HG03354 (cell line): ENCODE measurements around the gene FBXO2.

Source experiments
- ATAC-seq: cut with Tn5 transposase; IDR thresholded peaks from one replicate; pipeline ENCODE4 v1.9.1; 2021; ENCODE audit warnings: mild to moderate bottlenecking; ENCODE audit not compliant: unreplicated experiment, poor library complexity, severe bottlenecking

FBXO2 gene

GRCh38 chr1:11684070-11684469 lies 29.8 kb upstream of the FBXO2 start:
- no peak for ATAC-seq

DNA sequence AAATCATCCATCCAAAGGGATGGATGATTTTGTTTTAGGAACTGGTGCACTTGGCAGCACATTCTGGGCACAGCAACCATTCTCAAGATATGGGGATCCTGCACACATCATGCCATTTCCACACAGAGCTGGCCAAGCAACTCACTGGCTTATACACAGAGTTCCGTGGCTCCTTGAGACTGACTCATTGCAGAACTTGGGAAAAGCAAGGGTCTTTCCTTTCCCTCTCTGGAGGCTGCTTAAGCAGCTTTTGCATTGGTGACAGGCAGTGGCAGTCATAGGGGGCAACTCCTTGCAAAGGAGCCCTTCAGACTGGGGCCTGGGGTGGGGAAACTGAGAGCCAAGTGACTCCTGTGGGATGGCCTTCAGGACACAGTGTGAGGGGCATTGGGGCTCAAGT lies 28.6 kb upstream of the FBXO2 start:
- ATAC-seq: no peak

GRCh38 chr1:11682287-11682771 lies 28.1 kb upstream of the FBXO2 start:
- no peak for ATAC-seq

DNA sequence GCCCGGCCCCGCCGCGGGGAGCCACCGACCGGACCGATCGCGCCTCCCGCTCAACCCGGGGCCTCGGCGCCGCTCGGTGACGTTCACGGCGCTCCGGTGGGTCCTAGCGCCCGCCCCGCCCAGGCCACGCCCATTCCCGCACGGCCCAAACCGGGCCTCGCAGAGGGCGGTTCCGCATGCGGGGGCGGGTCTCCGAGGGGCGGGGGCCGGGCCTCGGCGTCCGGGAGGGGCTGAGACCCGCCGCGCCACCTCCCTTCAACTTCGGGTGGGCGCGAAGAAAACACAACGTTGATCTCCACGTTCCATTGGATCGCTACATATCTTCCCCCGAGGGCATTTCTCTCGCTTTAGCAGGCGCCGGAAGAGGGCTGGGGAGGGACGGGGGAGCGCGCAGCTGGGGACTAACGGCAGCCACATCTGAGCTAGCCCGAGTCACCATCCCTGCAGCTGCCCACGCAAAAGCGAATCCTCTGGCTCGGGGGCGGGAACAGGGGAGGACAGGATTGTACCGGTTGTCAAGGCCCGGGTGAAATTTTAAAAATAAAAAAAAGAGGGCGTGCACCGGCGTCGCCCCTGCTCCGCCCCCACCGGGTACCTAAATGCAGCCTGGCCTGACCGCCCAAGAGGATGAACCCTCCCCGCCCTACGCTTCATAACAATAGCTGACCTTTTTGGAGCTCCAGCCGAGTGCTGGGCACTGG lies 27.0 kb upstream of the FBXO2 start, which contains the start of gene MAD2L2:
MAD2L2 (minus strand) TSS at position 78 of the 701 bp plus-strand sequence. CDS start 547 bp downstream, outside the sequence.
- ATAC-seq: peak; percentile 87

DNA sequence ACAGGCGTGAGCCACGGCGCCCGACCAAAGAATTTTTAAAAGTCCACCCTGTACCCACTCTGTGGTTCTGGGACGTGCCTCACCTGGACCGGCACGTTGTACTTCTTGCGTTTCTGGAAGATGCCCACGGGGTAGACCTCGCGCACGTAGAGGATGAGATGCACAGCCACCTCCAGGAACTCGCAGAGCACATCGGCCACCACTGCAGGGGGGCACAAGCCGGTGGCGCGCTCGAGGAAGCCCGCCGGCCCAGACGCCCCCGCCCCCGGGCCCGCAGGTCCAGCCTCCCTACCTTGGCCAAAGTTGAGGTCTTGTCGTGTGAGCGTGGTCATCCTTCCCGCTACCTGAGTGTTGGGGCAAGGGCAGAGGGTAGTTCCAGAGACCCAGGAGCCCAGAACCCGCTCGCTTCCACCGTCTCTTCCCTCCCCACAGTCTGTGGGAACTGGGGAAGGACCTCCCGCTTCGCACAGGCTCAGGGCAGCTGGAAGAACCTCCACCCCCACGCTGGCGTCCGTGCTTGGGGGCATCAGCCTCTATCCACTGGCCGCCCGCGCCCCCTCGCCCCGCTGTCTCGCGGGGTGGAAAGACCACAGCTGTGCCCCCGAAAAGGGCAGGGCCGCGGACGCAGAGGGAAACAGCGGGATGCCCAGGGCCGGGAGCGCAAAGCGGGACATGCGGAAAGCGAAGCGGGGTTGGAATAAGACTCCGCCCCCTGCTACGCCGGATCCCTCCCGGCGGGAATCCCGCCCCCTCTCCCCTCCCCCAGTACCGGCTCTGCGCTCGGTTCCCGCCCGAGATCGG lies 26.2 kb upstream of the FBXO2 start:
- peak; percentile 29 for ATAC-seq

DNA sequence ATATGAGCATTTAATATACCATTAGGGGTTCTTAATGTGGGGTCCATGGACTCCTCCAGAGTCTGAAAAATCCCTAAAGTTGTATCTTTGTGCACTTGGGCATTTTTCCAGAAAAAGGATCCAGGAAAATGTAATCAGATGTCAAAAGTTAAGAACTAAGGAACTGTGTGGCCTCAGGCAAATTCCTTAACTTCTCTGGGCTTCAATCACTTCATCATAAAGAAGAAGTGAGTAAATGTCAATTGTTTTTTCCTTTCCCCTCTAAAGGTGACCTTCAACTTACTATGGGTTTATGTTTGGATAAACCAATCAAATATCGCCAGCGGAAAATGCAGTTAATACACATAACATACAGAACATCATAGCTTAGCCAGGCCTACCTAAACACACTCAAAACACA lies 24.2 kb upstream of the FBXO2 start:
- ATAC-seq: no peak

GRCh38 chr1:11676386-11677103 lies 22.3 kb upstream of the FBXO2 start:
- ATAC-seq: no peak

- ATAC-seq: no peak
Observed at GRCh38 chr1:11675325-11675724, 21.1 kb upstream of the FBXO2 start.

- no peak for ATAC-seq
Observed at GRCh38 chr1:11674488-11674887, 20.3 kb upstream of the FBXO2 start.

DNA sequence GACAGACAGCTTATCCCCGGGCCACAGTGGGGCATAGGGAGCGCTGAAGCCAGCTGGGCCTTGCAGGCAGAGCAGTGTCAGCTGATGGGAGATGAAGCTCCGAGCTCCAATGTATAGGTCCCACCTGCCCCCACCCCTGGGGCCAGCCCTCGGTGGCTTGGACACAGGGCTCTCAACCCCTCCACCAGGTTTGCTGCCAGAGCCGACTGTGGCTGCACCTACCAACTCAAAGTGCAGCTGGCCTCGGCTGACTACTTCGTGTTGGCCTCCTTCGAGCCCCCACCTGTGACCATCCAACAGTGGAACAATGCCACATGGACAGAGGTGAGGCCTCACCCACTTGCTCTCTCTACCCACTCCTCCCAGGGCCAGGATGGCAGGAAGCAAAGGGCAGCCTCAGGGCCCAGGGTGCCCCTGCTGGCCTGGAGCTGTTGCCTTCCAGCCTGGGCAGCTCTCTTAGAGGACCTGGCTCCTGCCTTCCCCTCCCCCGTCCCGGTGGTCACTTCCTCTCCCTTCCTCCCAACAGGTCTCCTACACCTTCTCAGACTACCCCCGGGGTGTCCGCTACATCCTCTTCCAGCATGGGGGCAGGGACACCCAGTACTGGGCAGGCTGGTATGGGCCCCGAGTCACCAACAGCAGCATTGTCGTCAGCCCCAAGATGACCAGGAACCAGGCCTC lies 19.0 kb upstream of the FBXO2 start:
- ATAC-seq: no peak

DNA sequence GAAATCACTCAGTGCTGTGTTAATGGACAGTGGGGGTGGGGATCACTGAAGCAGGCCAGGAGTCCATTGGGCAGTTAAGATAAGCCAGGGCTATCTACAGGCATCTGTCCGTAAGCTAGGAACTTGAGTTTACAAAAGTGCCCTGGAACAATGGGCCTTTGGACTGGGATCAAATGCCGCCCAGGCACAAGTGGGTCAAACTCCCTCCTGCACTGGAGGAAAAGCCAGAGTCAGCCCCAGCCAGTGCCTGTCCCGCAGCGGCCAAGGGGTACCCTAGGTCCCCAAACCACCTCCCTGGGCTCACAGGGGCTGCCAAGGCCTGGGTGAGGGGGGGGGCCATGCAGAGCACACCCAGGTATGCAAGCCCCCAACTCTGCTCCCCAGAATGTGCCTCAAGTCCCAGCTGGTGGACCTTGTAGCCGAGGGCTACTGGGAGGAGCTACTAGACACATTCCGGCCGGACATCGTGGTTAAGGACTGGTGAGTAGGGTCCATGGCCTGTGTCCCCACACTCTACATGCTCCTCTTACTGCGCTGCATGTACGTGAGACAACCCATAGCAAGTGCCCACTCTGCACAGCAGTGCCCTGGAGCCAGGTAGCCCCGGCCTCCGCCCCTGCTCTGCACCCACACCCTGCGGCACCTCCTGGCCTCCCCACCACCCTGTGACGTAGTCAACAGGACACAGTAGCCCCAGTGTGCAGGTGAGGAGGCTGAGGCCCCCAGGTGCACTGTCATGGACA lies 17.5 kb upstream of the FBXO2 start:
- no peak for ATAC-seq

GRCh38 chr1:11671205-11671543 lies 16.9 kb upstream of the FBXO2 start:
- ATAC-seq: no peak

GRCh38 chr1:11670747-11671146 lies 16.5 kb upstream of the FBXO2 start:
- ATAC-seq: no peak

DNA sequence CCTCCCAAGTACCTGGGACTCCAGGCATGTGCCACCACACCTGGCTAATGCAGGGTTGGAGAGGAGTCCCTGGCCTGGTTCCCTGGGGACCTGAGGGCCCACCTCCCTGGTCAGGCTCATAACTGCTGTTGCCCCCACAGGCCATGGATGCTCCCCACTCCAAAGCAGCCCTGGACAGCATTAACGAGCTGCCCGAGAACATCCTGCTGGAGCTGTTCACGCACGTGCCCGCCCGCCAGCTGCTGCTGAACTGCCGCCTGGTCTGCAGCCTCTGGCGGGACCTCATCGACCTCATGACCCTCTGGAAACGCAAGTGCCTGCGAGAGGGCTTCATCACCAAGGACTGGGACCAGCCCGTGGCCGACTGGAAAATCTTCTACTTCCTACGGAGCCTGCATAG lies 14.3 kb upstream of the FBXO2 start:
- ATAC-seq: no peak

DNA sequence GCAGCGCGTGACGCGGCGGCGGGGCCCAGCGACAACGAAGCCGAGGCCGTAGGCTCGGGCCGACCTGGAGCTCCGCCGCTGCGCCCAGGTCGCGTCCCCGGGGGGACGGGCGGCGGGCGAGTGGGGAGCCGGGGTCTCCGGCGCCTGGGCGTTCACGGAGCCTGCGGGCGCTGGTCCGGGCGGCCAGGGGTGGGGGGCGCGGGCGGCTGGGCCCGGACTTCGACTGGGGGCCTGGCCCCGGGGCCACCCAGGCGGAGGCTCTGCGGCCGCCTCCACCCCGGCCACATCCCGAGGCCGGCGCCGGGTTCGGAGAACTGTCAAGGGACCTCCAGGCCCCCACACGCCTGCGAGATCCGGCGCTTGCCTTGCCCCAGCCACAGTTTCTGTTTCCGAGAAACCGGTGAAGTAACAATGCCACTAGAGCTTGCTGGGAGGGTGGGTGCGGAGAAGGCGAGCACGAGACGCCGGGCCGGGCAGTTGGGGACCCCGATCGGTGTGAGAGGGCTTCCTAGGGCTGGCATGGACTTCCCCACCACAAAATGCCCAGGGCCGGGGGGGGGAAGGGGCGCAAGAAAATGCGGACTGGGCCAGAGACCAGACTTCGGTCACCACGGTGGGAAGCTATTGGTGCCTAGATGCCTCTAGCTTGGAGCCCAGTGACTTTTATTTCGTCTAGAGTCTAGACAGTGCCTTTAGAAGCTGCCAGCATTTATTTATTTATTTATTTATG lies 10.3 kb upstream of the FBXO2 start:
- ATAC-seq: peak; percentile 64

GRCh38 chr1:11661103-11661502 lies 6.9 kb upstream of the FBXO2 start:
- no peak for ATAC-seq

DNA sequence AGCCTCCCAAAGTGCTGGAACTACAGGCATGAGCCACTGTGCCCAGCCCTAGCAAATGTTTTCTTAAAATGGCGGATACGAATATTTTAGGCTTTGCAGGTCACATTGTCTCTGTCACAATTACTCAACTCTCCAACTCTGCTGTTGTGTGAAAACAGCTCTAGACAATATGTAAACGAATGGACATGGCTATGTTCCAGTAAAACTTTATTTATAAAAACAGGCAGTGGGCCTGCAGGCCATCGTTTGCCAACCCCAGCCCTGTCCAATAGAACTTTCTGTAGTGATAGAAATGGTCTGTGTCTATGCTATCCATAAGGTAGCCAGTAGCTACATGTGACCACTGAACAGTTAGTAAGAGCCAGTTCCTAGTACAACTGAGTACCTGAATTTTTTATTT lies 5.5 kb upstream of the FBXO2 start:
- ATAC-seq: no peak

DNA sequence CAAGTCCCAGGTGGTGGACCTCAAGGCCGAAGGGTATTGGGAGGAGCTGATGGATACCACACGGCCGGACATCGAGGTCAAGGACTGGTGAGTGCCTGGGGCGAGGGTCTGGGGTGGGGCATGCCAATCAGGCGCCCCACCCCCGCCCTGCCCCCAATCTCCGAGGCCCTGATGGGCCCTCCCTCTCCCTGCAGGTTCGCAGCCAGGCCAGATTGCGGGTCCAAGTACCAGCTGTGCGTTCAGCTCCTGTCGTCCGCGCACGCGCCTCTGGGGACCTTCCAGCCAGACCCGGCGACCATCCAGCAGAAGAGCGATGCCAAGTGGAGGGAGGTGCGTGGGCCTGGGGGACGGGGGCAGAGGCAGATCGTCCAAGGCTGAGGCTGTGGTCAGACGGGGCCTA lies 4.3 kb upstream of the FBXO2 start:
- ATAC-seq: no peak

DNA sequence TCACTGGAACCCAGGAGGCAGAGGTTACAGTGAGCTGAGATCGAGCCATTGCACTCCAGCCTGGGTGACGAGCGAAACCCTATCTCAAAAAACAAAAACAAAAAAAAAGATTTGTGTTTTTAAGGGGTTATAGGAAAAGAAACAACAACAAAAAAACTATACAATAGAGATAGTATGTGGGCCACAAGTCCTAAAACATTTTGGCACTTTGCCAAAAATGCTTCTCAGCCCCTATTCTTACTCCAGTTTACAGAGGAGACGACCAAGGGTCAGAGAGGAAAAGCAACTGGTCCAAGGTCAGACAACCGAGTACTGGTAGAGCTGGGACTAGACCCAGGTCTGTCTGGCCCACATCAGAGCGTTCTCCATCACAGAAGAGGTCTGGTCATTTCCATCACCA lies 3.4 kb upstream of the FBXO2 start:
- no peak for ATAC-seq
